Measurements from ENCODE around the gene CD36.

- no peak for TF ChIP-seq EZH2 (IDR thresholded peaks at IDR 0.05; ENCODE audit: insufficient read depth, poor library complexity, severe bottlenecking)
- TF ChIP-seq EZH2phosphoT487 (IDR thresholded peaks at IDR 0.05; ENCODE audit: insufficient read depth, low read depth) = no peak
Observed at GRCh38 chr7:80682744-80683143, 44.3 kb downstream of the CD36 start.

All from GM23248 (cell line).